Stimulated activated CD4-positive, alpha-beta T cell treated with anti-CD3 and anti-CD28 coated beads, Interleukin-4, amount 100 ng/mL, for 4 hours (primary cell): Measurements from ENCODE around the gene GNB5.
A peak's percentile ranks its signal among the peaks of the same experiment; 100 is the strongest.
"Not testable (repeated sequence)": the region's sequence is repeated elsewhere in the genome, so short reads cannot be mapped to it uniquely, and the experiment has no call there.

ENCODE experiments used
- DNase-seq, 2 experiments: peaks; one replicate each; pipeline ENCODE4 v3.0.0-alpha.2; 2020

Gene GNB5

GRCh38 chr15:52191207-52191606 is at the start of gene GNB5:
TSS of gene GNB5 (minus strand) at chr15:52191392. CDS start at chr15:52184676, 6,716 bp downstream.
- no peak for DNase-seq

GRCh38 chr15:52240166-52240565 is 49.0 kb upstream of the GNB5 start:
- DNase-seq: no peak

GRCh38 chr15:52238989-52239525 is 47.9 kb upstream of the GNB5 start:
- DNase-seq: not testable (repeated sequence)

- DNase-seq: no peak
These were observed 47.0 kb upstream of the GNB5 start for GRCh38 chr15:52238149-52238548.

GRCh38 chr15:52236013-52236412 is 44.8 kb upstream of the GNB5 start:
- no peak for DNase-seq

DNA sequence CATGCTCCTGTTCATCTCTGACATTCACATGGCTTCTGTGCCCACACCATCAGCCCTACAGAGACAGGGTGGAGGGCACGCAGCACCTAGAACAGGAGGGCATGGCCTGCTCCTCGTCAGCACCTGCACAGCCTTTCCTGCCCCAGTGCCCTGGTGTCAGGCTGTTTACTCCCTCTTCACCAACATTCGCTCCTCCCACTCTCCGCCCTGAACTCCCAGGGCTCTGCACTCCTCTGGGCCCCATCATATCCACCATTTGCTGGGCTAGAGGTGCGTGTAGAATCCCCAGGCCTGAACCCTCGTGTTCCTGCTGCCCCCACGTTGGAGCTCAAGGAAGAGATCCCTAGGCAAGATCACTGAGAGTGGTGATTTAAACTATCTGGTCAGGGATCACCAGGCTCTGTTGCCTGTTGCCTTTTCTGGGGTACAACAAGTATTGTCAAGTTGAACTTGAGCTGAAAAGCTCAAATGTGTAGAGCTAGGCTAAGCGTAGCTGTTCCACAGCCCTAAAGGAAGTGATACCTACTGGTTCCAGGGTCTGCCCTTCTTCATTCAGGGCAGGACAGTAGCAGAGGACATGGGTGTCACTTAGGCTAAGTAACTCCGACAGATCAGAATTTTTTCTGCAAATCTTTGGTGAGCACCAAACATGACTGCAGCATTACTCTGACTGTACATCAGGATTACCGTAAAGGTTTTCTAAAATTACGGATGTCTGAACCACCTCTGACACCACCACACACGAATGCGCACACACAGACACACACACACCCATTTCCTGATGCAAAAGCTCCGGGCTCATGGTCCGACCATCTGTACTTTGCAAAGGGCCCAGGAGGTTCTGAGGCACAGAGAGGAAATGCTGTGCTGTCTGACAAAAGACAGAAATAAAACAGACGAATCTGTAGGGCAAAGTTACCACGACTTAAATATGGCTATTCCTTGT is 43.7 kb upstream of the GNB5 start:
- DNase-seq: peak; percentile 12 to 15

DNA sequence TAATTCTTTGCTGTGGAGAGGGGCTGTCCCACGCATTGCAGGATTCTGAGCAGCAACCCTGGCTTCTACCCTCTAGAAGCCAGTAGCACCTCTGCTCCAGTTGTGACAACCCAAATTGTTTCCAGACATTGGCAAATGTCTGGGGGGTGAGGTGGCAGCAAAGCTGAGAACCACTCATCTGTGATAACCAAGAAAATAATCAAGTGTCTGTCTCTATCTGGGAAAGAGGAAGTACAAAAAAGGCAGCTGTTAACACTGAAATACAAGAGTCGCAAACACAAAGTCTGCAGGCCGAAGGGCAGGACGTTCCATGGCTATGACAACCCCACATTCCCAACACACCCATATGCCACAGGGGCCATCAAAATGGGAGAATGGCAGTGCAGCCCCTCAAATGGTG is 42.2 kb upstream of the GNB5 start:
- DNase-seq: no peak

DNA sequence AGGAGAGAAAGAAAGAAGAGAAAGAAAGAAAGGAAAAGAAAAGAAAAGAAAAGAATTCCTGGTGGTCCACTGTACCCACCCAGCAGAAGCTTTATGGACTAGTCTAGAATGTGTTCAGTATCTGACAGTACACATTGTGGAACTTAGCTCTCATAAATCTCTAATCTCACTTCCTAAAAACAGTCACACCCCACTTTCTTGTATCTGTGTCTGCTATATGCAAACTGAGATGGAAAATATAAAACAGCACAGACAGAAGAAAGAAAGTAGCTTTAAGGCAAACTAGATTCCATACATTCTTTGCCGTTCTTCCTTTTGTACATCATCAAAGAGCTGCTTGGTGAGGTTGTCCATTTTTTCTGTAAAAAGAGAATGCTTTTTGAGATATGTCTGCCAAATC is 41.1 kb upstream of the GNB5 start:
- DNase-seq: no peak

DNA sequence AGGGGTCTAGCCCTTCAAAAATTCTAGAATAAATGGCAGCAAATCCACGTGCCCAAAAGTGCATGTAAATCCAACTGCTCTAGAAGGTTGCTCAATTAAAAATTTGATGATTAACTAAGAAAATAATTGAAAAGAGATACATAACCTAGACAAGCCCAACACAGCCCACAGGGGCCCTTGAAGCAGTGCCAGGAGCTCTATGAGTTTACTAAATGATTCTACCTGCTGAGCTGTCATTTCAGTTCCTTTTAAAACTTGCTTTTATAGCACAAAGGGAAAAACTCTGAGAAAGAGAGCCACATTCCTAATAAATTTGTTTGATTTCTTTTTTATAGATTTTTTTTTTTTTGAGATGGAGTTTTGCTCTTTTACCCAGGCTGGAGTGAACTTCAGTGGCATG is 38.9 kb upstream of the GNB5 start:
- no peak for DNase-seq

GRCh38 chr15:52228921-52229320 is 37.7 kb upstream of the GNB5 start:
- DNase-seq: no peak

GRCh38 chr15:52227456-52227855 is 36.3 kb upstream of the GNB5 start:
- peak; percentile 48 to 69 for DNase-seq

DNA sequence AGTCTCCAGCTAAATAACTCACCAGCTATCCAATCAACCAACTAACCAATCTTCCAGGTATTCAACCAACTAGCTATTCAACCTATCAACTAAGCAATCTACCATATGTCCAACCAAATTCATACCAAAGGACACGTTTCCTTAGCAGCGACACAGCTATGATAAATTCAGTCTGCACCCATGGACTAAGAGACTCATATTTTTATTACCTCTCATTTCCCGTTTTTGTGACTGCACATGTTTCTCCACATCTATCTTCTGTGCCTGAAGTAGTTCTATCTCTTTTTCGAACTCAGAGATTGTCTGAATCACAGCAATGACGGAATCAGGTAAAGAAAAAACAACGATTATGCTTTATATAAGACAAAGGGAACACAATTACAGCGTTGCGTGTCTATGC is 34.0 kb upstream of the GNB5 start:
- DNase-seq: no peak

GRCh38 chr15:52224211-52224610 is 33.0 kb upstream of the GNB5 start:
- no peak for DNase-seq

DNA sequence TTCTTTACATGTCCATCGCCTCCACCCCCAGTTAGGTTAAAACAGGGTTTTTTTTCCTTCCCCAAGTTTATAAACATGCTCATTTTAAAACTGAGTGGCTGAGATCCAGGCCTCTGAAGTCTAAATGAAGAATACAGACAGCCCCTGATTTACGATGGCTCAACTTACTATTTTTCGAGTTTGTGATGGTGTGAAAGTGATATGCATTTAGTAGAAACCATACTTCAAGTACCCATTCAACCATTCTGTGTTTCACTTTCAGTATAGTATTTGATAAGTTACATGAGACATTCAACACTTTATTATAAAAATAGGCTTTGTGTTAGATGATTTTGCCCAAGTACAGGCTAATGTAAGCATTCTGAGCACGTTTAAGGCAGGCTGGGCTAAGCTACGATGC is 30.5 kb upstream of the GNB5 start:
- no peak for DNase-seq

GRCh38 chr15:52220937-52221660 is 29.9 kb upstream of the GNB5 start:
- no peak for DNase-seq

GRCh38 chr15:52220251-52220650 is 29.1 kb upstream of the GNB5 start:
- no peak for DNase-seq

DNA sequence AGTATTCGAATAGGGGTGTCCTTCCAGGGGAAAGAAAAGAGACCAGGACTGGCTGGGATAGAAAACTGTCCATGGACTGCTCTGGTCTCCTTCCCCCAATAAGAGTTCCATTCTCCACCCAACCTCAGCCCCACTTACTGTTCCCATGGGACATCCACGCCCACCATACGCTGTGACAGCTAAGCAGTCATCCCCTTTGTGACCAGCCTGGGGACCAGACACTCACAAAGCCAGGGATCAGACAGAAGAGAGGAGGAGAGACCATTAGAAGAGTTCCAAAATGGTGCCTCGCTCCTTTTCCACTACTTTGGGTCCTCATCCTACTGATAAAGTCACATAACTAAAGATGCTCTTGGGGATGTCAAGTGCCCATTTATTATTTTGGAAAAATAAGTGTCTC is 27.6 kb upstream of the GNB5 start:
- no peak for DNase-seq

- no peak for DNase-seq
These were observed 27.2 kb upstream of the GNB5 start for GRCh38 chr15:52218371-52218770.

DNA sequence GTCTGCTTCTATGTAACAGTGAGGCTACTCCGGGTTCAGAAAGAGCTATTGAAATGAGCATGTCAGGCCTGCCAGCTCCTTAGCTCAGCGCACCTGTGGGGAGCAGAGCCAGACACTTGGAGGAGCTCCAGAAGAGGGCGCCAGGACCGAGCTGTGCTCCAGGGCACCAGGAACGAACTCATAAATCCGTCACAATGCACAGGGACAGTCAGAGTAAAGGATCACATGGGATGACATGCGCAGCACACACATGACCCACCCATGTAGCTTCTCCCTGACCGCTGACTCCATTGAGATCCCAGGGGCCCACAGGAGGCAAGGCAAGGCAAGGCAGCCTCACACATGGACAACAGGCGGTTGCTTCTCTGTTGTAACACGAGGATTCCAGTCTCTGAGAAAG is 26.0 kb upstream of the GNB5 start:
- DNase-seq: peak in 1 of 2 experiments; percentile 21

- no peak for DNase-seq
These were observed 23.4 kb upstream of the GNB5 start for GRCh38 chr15:52214553-52214952.

DNA sequence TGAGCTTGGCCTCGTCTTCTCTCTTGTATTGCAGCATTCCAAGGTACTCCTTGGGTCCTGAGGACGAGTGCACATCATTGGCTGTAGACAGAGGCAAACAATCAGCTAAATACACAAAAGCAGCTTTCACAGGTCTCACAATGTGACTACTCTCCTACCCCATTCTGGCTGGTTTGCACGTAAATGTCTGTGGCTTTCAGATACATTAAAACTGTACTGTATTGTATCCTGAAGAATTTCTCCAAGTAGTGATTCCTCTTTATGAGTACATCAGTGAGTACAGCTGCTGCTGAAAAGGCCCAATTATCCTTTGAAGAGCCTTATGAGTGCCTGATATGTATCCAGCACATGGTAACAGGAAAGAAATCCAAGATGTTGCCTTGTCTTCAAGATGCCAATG is 22.0 kb upstream of the GNB5 start:
- DNase-seq: no peak

- DNase-seq: peak; percentile 49 to 67
These were observed 17.2 kb upstream of the GNB5 start for GRCh38 chr15:52208306-52208946.

DNA sequence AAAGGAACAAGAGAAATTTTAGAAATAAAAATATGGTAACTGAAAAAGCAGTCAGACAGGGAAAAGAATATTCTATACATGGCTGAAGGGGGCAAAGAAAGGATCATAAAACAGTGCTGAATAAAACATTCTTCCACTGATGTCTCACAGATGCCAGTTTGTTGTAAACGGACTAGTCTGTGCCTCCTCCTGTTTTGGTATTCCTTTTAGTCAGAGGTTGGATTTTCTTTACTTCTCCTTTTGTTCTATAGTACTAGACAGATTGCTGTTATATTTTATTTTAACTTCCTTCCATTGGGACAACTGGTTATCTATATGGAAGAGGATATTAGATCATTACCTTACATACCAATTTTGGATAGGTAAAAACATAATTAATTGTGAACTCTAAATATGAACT is 16.0 kb upstream of the GNB5 start:
- no peak for DNase-seq
